Retinal pigment epithelial cell (primary cell): ENCODE measurements around the gene INTS7.

Experiments used
- DNase-seq: peaks from one replicate; pipeline ENCODE4 v3.0.0-alpha.2; 2010; ENCODE audit warnings: low read depth
- H3K4me3 ChIP-seq: 2 replicates; pipeline ENCODE4 v1.5.1; 2011; ENCODE audit warnings: mild to moderate bottlenecking, low read length, control low read depth, moderate library complexity
- CTCF ChIP-seq: conservative IDR thresholded peaks from 2 replicates; pipeline ENCODE4 v1.5.1; 2011; ENCODE audit warnings: low read depth, low read length, control low read depth, inconsistent platforms

Gene INTS7

GRCh38 chr1:211903490-211904245, 131.7 kb downstream of the INTS7 start:
- TF ChIP-seq CTCF, result no peak
- no peak for DNase-seq
- H3K4me3 ChIP-seq, result no peak overlapping the region

GRCh38 chr1:211902624-211903291, 132.6 kb downstream of the INTS7 start:
- no peak for TF ChIP-seq CTCF
- H3K4me3 ChIP-seq, result no peak overlapping the region
- no peak for DNase-seq

GRCh38 chr1:211901945-211902344, 133.4 kb downstream of the INTS7 start:
- no peak for DNase-seq
- no peak for TF ChIP-seq CTCF
- no peak overlapping the region for H3K4me3 ChIP-seq

GRCh38 chr1:211900441-211900840, 134.9 kb downstream of the INTS7 start:
- DNase-seq, result no peak
- no peak overlapping the region for H3K4me3 ChIP-seq
- TF ChIP-seq CTCF, result no peak

GRCh38 chr1:211896958-211897357, 138.4 kb downstream of the INTS7 start:
- TF ChIP-seq CTCF, result no peak
- no peak for DNase-seq
- H3K4me3 ChIP-seq, result no peak overlapping the region

GRCh38 chr1:211895126-211895759, 140.1 kb downstream of the INTS7 start:
- no peak overlapping the region for H3K4me3 ChIP-seq
- no peak for TF ChIP-seq CTCF
- no peak for DNase-seq

- DNase-seq, result no peak
- H3K4me3 ChIP-seq, result no peak overlapping the region
- TF ChIP-seq CTCF, result no peak
Observed at GRCh38 chr1:211894312-211894711, 141.0 kb downstream of the INTS7 start.
